PFSK-1 (cell line): ENCODE measurements around the gene AKIRIN1.

Source experiments
- FOXP2 ChIP-seq: optimal IDR thresholded peaks from 2 replicates; pipeline ENCODE3; 2011; ENCODE audit warnings: borderline replicate concordance, control low read depth, inconsistent platforms; ENCODE audit not compliant: insufficient read depth; ENCODE audit errors: extremely low read length, extremely low read depth
- POLR2AphosphoS5 ChIP-seq: IDR thresholded peaks from 2 replicates; pipeline ENCODE4 v1.6.1; 2012; ENCODE audit warnings: low read depth, mild to moderate bottlenecking, control low read depth, low read length, moderate library complexity
- TAF1 ChIP-seq: IDR thresholded peaks from 2 replicates; pipeline ENCODE4 v1.6.1; 2012; ENCODE audit warnings: low read length, control low read depth, borderline replicate concordance; ENCODE audit not compliant: insufficient read depth

GRCh38 chr1:39006287-39006686, 15.2 kb downstream of the AKIRIN1 start:
- no peak for TF ChIP-seq POLR2AphosphoS5
- no peak for TF ChIP-seq TAF1
- TF ChIP-seq FOXP2: no peak
